HepG2 (cell line): Measurements from ENCODE around the gene EPHA10. TPM values are rescaled to one million over a fixed set of nuclear protein-coding genes. Genes with fewer than 3 reads are reported as not detected.

Source experiments
- ATAC-seq: fragments of 200-7000 bp; cut with Tn5 transposase; 3 replicates; pipeline ENCODE4 v1.9.1; 2020; ENCODE audit warnings: mild to moderate bottlenecking, moderate library complexity
- BruUV-seq: library from RNA; stranded (reverse); fragments of 400-500 nt; replicated peaks from 2 replicates; lab custom pipeline; 2021; lab: Mats Ljungman, UMichigan
- CTCF ChIA-PET: fragments of 300-600 bp; formaldehyde crosslinking; extraction: SDS; loops from one replicate; lab custom pipeline; 2021; ENCODE audit warnings: low total read pairs, inconsistent platforms, low intra/inter-chr PET ratio; lab: Yijun Ruan, JAX
- POLR2A ChIA-PET: fragments of 350-600 bp; sonication (Branson Sonifier 250); formaldehyde crosslinking; loops from one replicate; lab custom pipeline; 2020; ENCODE audit warnings: antibody characterized with exemption, inconsistent platforms; lab: Yijun Ruan, JAX
- DNase-seq: peaks from one replicate; pipeline ENCODE4 v3.0.0-alpha.2; 2015; ENCODE audit warnings: low spot score
- FAIRE-seq: peaks from 3 replicates; lab custom pipeline; 2011; peaks lifted over from hg19 to GRCh38; lab: Jason Lieb, UNC
- H2AFZ ChIP-seq: one replicate; pipeline ENCODE4 v1.6.1; 2011; ENCODE audit warnings: low read length, inconsistent platforms
- H3K27ac ChIP-seq: fragments of 300-600 bp; 3 replicates; pipeline ENCODE4 v1.8.0; 2011; ENCODE audit warnings: mixed run types, mild to moderate bottlenecking, mixed read lengths, low read length, inconsistent platforms; ENCODE audit not compliant: insufficient read depth; ENCODE audit errors: extremely low read length
- H3K27me3 ChIP-seq, 2 experiments: fragments of 200-600 bp in 1 of 2; 2 replicates in 1 of 2; 3 replicates in 1 of 2; pipeline versions ENCODE4 v1.6.0 to v1.8.0; 2011; ENCODE audit warnings: low read length in 2 of 2, mild to moderate bottlenecking in 2 of 2, moderate library complexity in 2 of 2, inconsistent platforms in 1 of 2; ENCODE audit not compliant: insufficient read depth in 2 of 2, control insufficient read depth in 1 of 2
- H3K36me3 ChIP-seq, 2 experiments: fragments of 200-600 bp in 1 of 2; replicated peaks in 1 of 2; 2 replicates in 1 of 2; 3 replicates in 1 of 2; pipeline versions ENCODE4 v1.5.1 to v1.8.0; 2011; ENCODE audit warnings: low read length in 2 of 2, inconsistent platforms in 1 of 2; ENCODE audit not compliant: insufficient read depth in 2 of 2, control insufficient read depth in 1 of 2
- H3K4me1 ChIP-seq: 2 replicates; pipeline ENCODE4 v1.5.1; 2012; ENCODE audit warnings: low read length, inconsistent platforms; ENCODE audit not compliant: insufficient read depth
- H3K4me2 ChIP-seq: 2 replicates; pipeline ENCODE4 v1.6.0; 2011; ENCODE audit warnings: low read depth, low read length, inconsistent platforms
- H3K4me3 ChIP-seq, 3 experiments: fragments of 200-600 bp in 1 of 3; sonication (generic), shearing (Covaris generic) in 1 of 3; replicated peaks in 1 of 3; 2 replicates each; pipeline ENCODE4 v1.5.1; 2011 to 2016; ENCODE audit warnings: low read length in 3 of 3, inconsistent platforms in 2 of 3, low read depth in 2 of 3, mild to moderate bottlenecking in 2 of 3, control low read depth in 1 of 3, mixed read lengths in 1 of 3; ENCODE audit not compliant: insufficient read depth in 1 of 3
- H3K79me2 ChIP-seq: one replicate; pipeline ENCODE4 v1.6.1; 2011; ENCODE audit warnings: low read length, inconsistent platforms; ENCODE audit not compliant: insufficient read depth
- H3K9ac ChIP-seq: 2 replicates; pipeline ENCODE4 v1.6.0; 2011; ENCODE audit warnings: mild to moderate bottlenecking, low read depth, low read length, inconsistent platforms; ENCODE audit not compliant: insufficient read depth
- H3K9me3 ChIP-seq: 2 replicates; pipeline ENCODE4 v1.5.1; 2012; ENCODE audit warnings: mild to moderate bottlenecking, low read length
- H4K20me1 ChIP-seq: 2 replicates; pipeline ENCODE4 v1.6.0; 2011; ENCODE audit warnings: inconsistent platforms, mild to moderate bottlenecking, low read length, moderate library complexity; ENCODE audit not compliant: insufficient read depth
- CEBPB ChIP-seq: IDR thresholded peaks from 2 replicates; pipeline ENCODE4 v1.6.1; 2011; ENCODE audit warnings: low read depth, low read length, improper control_type of control experiment, borderline replicate concordance
- ETS1 ChIP-seq: sonication (generic); formaldehyde crosslinking; IDR thresholded peaks from 2 replicates; pipeline ENCODE4 v1.4.0; 2020; ENCODE audit warnings: missing genetic modification reagents
- KLF6 ChIP-seq: IDR thresholded peaks from 2 replicates; pipeline ENCODE4 v1.8.0; 2016; ENCODE audit warnings: missing biosample characterization, missing genetic modification reagents
- PCBP1 ChIP-seq: fragments of 200-400 bp; formaldehyde crosslinking; IDR thresholded peaks from 2 replicates; pipeline ENCODE4 v1.6.1; 2017; ENCODE audit warnings: mild to moderate bottlenecking, low read depth, low read length, borderline replicate concordance
- RAD21 ChIP-seq: fragments of 450-650 bp; formaldehyde crosslinking; IDR thresholded peaks from 2 replicates; pipeline ENCODE4 v1.5.0; 2020; ENCODE audit warnings: mild to moderate bottlenecking
- SALL1 ChIP-seq: sonication (generic); formaldehyde crosslinking; IDR thresholded peaks from 2 replicates; pipeline ENCODE4 v1.8.0; 2022; ENCODE audit warnings: mild to moderate bottlenecking, missing genetic modification reagents
- WIZ ChIP-seq: sonication (generic); formaldehyde crosslinking; IDR thresholded peaks from 2 replicates; pipeline ENCODE4 v1.5.1; 2020; ENCODE audit warnings: mild to moderate bottlenecking, missing genetic modification reagents
- ZNF101 ChIP-seq: sonication (generic); formaldehyde crosslinking; IDR thresholded peaks from 2 replicates; pipeline ENCODE4 v1.4.0; 2020; ENCODE audit warnings: mild to moderate bottlenecking, low read depth, missing genetic modification reagents, borderline replicate concordance
- ZNF18 ChIP-seq: sonication (generic); formaldehyde crosslinking; IDR thresholded peaks from 2 replicates; pipeline ENCODE4 v1.8.0; 2022; ENCODE audit warnings: mild to moderate bottlenecking, missing genetic modification reagents; ENCODE audit not compliant: insufficient replicate concordance
- ZNF446 ChIP-seq: sonication (generic); formaldehyde crosslinking; IDR thresholded peaks from 2 replicates; pipeline ENCODE4 v1.5.0; 2020; ENCODE audit warnings: mild to moderate bottlenecking, missing genetic modification reagents
- ZNF879 ChIP-seq: sonication (generic); formaldehyde crosslinking; IDR thresholded peaks from 2 replicates; pipeline ENCODE4 v1.8.1; 2023; ENCODE audit warnings: missing genetic modification reagents
- WGBS: methylation state at CpG from one replicate; pipeline ENCODE4 v1.1.6; 2017; ENCODE audit warnings: low lambda C conversion rate; 5-methylcytosine and 5-hydroxymethylcytosine counted together
- in situ Hi-C: cut with HindIII; loops from 2 replicates; pipeline ENCODE4 v1.10.0; 2017; ENCODE audit warnings: low pct_unique_long_range_greater_than_20kb; ENCODE audit not compliant: extremely low pct_ligation_motif_present
- intact Hi-C: fragments of 100-400 bp; cut with micrococcal nuclease; formaldehyde crosslinking; loops from one replicate; pipeline ENCODE4 v1.10.0; 2022; ENCODE audit not compliant: unreplicated experiment
- polyA plus RNA-seq, 8 experiments: library from polyadenylated mRNA; depleted of rRNA in 3 of 8; stranded (reverse) in 7 of 8; unstranded in 1 of 8; fragments of >200 nt; fragmentation: Illumina TruSeq in 4 of 8; extraction: Trizol in 4 of 8; gene quantifications; 2 replicates each; pipeline versions ENCODE4 v1.2.1 to v1.2.3, GENCODE V29; 2011 to 2016; ENCODE audit warnings: low read depth in 4 of 8, missing spikeins in 1 of 8, mixed read lengths in 1 of 8; ENCODE audit not compliant: insufficient read depth in 1 of 8
- total RNA-seq, 5 experiments: library from RNA; depleted of rRNA; stranded (reverse); fragments of >200 nt; fragmentation: Illumina TruSeq; extraction: Trizol; gene quantifications; 2 replicates each; pipeline ENCODE4 v1.2.3, GENCODE V29; 2016; ENCODE audit warnings: low read depth in 1 of 5

Gene EPHA10
- total and polyA plus RNA-seq, 2 of the 13 experiments (the other 11 are each of a cell fraction or from before 2014, with no cell fraction given): 0.11 to 0.58 TPM

DNA sequence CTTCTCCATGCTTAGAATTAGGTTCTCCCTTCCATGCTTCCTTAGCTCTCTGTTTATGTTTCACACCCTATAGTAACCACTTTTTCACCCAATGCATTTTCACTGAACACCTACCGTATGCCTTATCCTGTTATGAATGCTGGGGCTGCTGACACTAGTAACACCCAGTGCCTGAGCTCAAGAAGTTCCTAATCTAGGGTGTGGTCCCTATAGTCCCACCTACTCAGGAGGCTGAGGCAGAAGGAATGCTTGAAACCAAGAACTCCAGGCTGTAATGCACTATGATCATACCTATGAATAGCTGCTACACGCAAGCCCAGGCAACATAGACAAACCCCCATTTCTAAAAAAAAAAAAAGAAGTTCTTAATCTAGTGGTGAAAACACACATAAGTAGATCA, 5.5 kb downstream of the EPHA10 start (continued):
- TF ChIP-seq ZNF18 (no peak), ZNF446 (CRISPR knock-in tag) (no peak), PCBP1 (no peak), ZNF879 (CRISPR knock-in tag) (no peak), KLF6 (no peak), WIZ (CRISPR knock-in tag) (no peak)

DNA sequence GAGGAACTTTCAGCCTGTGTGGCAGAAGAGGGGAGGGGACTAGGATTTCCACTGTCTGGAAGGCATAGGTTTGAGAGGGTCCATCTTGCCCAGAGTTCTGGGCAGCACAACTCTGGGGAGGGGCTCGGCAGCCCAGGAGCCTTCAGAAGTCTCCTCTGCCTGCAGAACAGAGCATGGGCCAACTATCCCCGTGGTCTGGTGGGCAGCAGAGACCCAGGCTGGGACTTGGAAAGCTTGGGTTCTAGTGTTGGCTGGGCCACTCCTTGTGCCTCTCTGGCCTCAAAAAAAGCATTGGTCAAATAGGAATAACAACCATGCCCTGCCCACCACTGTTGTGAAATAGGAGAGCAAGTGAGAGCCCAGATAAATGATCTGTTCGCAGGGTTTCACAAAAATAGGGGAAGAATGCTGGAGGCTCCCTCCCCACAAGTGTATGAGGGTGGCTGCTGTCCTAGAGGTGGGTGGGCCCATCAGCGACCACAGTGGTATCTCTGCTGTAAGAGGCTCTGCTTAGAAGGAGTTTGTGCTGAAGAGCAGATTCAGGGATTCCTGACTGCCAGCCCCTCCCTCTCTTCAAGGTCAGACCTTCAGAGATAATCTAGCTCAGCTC, 8.9 kb downstream of the EPHA10 start:
- intact Hi-C loops (no loop called here), in situ Hi-C loops (no loop called here)
- Histone ChIP-seq H3K36me3 (no peaks in the 10 kb centered on the region), H3K4me1 (peaks cover 14% of the 10 kb centered on the region; the same call in 1 of the 2 replicates), H2AFZ (no peak overlapping the region), H3K9me3 (no peaks in the 10 kb centered on the region), H3K4me3 (no peak overlapping the region), H3K79me2 (no peaks in the 10 kb centered on the region), H3K9ac (no peak overlapping the region), H3K4me2 (no peak overlapping the region), H3K27me3 (peaks cover 6 to 38% of the 10 kb centered on the region in 2 experiments; a peak in 4 of 5 replicates), H4K20me1 (no peaks in the 10 kb centered on the region), H3K27ac (no peak overlapping the region)
- BruUV-seq: no TSS peak
- 5% methylated on average over 2 of the region's 4 CpGs for WGBS
- FAIRE-seq (no peak), ATAC-seq (no peak), DNase-seq (no peak)
- ChIA-PET POLR2A (no interaction called here), CTCF (no interaction called here)
- TF ChIP-seq RAD21: no peak
- no peak for TF ChIP-seq SALL1 (CRISPR knock-in tag)
- no peak for TF ChIP-seq ETS1
- TF ChIP-seq ZNF101 (CRISPR knock-in tag): no peak
- TF ChIP-seq CEBPB: peak; percentile 21; the same call in 1 of the 2 replicates
